Neutrophil (primary cell): ENCODE results near the gene ARHGAP9.
"Not testable (repeated sequence)": the region's sequence is repeated elsewhere in the genome, so short reads cannot be mapped to it uniquely, and the experiment has no call there.

Source experiments
- H3K27ac ChIP-seq: fragments of 200-600 bp; sonication (generic); 2 replicates; pipeline ENCODE4 v1.5.1; 2016; ENCODE audit warnings: mild to moderate bottlenecking, moderate library complexity
- H3K27me3 ChIP-seq: fragments of 200-600 bp; sonication (generic); 2 replicates; pipeline ENCODE4 v1.6.0; 2016; ENCODE audit warnings: mild to moderate bottlenecking
- H3K36me3 ChIP-seq: fragments of 200-600 bp; sonication (generic); 2 replicates; pipeline ENCODE4 v1.5.1; 2017
- H3K4me1 ChIP-seq, 2 experiments: fragments of 200-600 bp in 1 of 2; sonication (generic) in 1 of 2; 1 replicate in 1 of 2; 2 replicates in 1 of 2; pipeline versions ENCODE4 v1.5.1 to v1.6.1; 2013 to 2016; ENCODE audit warnings: low read depth in 1 of 2, low read length in 1 of 2, mild to moderate bottlenecking in 1 of 2, moderate library complexity in 1 of 2; ENCODE audit not compliant: control insufficient read depth in 1 of 2, insufficient read depth in 1 of 2
- H3K4me3 ChIP-seq, 2 experiments: fragments of 200-600 bp in 1 of 2; sonication (generic) in 1 of 2; 1 replicate in 1 of 2; 2 replicates in 1 of 2; pipeline ENCODE4 v1.5.1; 2013 to 2016; ENCODE audit warnings: low read depth in 1 of 2, low read length in 1 of 2, mild to moderate bottlenecking in 1 of 2, moderate library complexity in 1 of 2
- H3K9me3 ChIP-seq: fragments of 200-600 bp; sonication (generic); 2 replicates; pipeline ENCODE4 v1.5.1; 2016
- CTCF ChIP-seq: fragments of 200-600 bp; sonication (generic); IDR thresholded peaks from 2 replicates; pipeline ENCODE4 v1.5.1; 2016; ENCODE audit warnings: antibody characterized with exemption

ARHGAP9 gene

GRCh38 chr12:57431654-57432188 lies 47.9 kb downstream of the ARHGAP9 start:
- H3K36me3 ChIP-seq: no peaks in the 10 kb centered on the region
- H3K9me3 ChIP-seq: no peaks in the 10 kb centered on the region
- H3K27me3 ChIP-seq: no peaks in the 10 kb centered on the region
- no peak for TF ChIP-seq CTCF
- peaks cover 30 to 32% of the 10 kb centered on the region in 2 experiments for H3K4me1 ChIP-seq
- peak overlapping the region; percentile 97 for H3K27ac ChIP-seq
- peak overlapping the region; percentile 66 to 85 for H3K4me3 ChIP-seq

GRCh38 chr12:57430931-57431566 lies 48.6 kb downstream of the ARHGAP9 start, which contains the start of gene R3HDM2:
Gene R3HDM2 (minus strand): TSS chr12:57431043. CDS start chr12:57310428, 120,615 bp downstream.
- H3K27ac ChIP-seq: peak within 1 kb of the TSS; percentile 97
- peak; percentile 45 for TF ChIP-seq CTCF
- H3K36me3 ChIP-seq: no peaks in the 10 kb centered on the region
- peak within 1 kb of the TSS; percentile 66 to 85 for H3K4me3 ChIP-seq
- peaks cover 30% of the 10 kb centered on the region in 2 experiments for H3K4me1 ChIP-seq
- H3K9me3 ChIP-seq: no peaks in the 10 kb centered on the region
- H3K27me3 ChIP-seq: no peaks in the 10 kb centered on the region

GRCh38 chr12:57430112-57430930 lies 49.3 kb downstream of the ARHGAP9 start:
- no peaks in the 10 kb centered on the region for H3K27me3 ChIP-seq
- H3K27ac ChIP-seq: peak overlapping the region; percentile 97
- peak overlapping the region; percentile 66 to 85 for H3K4me3 ChIP-seq
- H3K4me1 ChIP-seq: peaks cover 27 to 29% of the 10 kb centered on the region in 2 experiments
- no peaks in the 10 kb centered on the region for H3K9me3 ChIP-seq
- H3K36me3 ChIP-seq: peaks cover 7% of the 10 kb centered on the region
- TF ChIP-seq CTCF: peak; percentile 32

GRCh38 chr12:57429473-57430111 lies 50.1 kb downstream of the ARHGAP9 start:
- Histone ChIP-seq H3K27ac (peak overlapping the region; percentile 97), H3K36me3 (peaks cover 8% of the 10 kb centered on the region), H3K4me3 (peak overlapping the region; percentile 66 to 85), H3K4me1 (peaks cover 20 to 21% of the 10 kb centered on the region in 2 experiments), H3K9me3 (no peaks in the 10 kb centered on the region), H3K27me3 (no peaks in the 10 kb centered on the region)
- TF ChIP-seq CTCF: no peak

GRCh38 chr12:57428965-57429364 lies 50.7 kb downstream of the ARHGAP9 start:
- H3K36me3 ChIP-seq: peaks cover 8% of the 10 kb centered on the region
- H3K27ac ChIP-seq: peak overlapping the region; percentile 97
- no peak for TF ChIP-seq CTCF
- no peaks in the 10 kb centered on the region for H3K9me3 ChIP-seq
- no peaks in the 10 kb centered on the region for H3K27me3 ChIP-seq
- peaks cover 18 to 19% of the 10 kb centered on the region in 2 experiments for H3K4me1 ChIP-seq
- peak overlapping the region in 1 of 2 experiments; percentile 85 for H3K4me3 ChIP-seq

- H3K36me3 ChIP-seq: peaks cover 23% of the 10 kb centered on the region
- not testable (repeated sequence) for H3K9me3 ChIP-seq
Observed at GRCh38 chr12:57426948-57427347, 52.7 kb downstream of the ARHGAP9 start.

More at GRCh38 chr12:57426948-57427347, 52.7 kb downstream of the ARHGAP9 start:
- not testable (repeated sequence) for H3K4me3 ChIP-seq, H3K27ac ChIP-seq, H3K27me3 ChIP-seq
- H3K4me1 ChIP-seq: peaks cover 18 to 19% of the 10 kb centered on the region in 2 experiments
